GM18526 (cell line): ENCODE measurements around the gene WBP1.

Experiments used
- POLR2A ChIP-seq: IDR thresholded peaks from 3 replicates; pipeline ENCODE4 v1.6.1; 2011; ENCODE audit not compliant: insufficient read length; ENCODE audit errors: extremely low read depth

WBP1 gene

DNA sequence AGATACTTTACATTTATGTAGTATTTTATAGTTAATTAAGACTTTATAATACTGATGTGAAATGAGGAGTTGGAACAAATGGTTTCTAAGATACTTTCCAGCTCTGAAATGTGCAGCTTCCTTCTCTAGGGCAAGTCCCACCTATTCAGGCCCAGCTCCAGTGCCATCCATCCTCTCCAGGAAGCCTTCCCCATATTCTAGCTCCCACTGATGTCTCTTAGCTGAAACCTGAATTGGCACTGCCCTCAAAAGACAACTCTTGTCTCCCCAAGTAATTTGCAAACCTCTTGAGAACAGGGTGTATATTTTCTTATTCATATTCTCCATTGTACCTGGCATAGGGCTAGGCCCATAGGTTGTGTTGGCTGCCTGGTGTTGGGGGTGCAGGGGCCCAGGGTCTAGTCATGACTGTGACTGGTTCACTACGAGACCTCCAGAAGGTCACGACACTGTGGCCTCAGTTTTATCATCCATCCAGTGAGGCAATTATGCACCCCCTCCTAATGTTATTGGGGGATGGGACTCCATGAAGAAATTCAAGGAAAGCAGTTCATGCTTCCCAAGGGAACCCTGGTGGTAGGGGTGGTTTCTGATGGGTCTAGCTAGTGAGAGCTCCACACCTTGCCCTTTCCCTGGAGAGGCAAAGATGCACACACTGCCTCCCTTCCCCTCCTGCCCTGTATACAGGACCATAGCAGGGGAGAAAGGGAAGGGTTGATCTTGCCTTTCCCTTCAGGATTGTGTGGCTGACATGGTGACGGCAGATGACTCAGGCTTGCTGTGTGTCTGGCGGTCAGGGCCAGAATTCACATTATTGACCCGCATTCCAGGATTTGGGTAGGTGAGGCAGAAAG is 33.9 kb upstream of the WBP1 start:
- TF ChIP-seq POLR2A, result no peak

DNA sequence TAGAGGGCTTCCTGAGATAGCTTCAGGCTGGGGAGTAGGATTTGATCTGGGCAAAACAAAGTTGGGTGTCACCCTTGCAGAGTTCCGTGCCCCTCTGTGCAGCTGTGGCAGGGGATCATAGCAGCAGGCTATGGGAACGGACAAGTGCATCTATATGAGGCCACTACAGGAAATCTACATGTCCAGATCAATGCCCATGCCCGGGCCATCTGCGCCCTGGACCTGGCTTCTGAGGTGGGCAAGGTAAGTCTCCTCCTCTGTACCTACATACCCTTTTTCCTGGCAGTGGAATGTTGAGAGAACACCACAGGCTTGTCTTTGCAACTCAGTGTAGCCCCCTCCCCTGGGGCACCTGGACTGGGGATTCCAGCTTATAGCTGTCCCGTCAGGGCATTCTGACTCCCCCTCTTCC is 33.2 kb upstream of the WBP1 start:
- TF ChIP-seq POLR2A, result no peak

DNA sequence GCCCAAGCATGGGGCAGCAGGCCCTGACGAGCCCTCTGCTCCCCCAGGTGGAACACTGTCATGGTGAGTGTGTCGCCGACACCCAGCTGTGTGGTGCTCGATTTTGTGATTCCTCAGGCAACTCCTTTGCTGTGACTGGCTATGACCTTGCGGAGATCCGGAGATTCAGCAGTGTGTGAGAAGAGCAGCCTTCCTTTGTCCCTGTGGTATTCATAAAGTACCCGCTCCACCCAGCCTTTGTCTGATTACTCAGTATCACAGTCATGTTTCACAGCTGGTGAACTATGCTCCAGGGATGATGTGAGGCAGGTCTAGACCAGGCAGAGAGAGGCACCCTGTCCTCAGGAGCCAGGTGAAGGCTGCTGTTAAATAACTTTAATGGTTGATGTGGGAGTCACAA is 32.7 kb upstream of the WBP1 start:
- TF ChIP-seq POLR2A, result no peak

DNA sequence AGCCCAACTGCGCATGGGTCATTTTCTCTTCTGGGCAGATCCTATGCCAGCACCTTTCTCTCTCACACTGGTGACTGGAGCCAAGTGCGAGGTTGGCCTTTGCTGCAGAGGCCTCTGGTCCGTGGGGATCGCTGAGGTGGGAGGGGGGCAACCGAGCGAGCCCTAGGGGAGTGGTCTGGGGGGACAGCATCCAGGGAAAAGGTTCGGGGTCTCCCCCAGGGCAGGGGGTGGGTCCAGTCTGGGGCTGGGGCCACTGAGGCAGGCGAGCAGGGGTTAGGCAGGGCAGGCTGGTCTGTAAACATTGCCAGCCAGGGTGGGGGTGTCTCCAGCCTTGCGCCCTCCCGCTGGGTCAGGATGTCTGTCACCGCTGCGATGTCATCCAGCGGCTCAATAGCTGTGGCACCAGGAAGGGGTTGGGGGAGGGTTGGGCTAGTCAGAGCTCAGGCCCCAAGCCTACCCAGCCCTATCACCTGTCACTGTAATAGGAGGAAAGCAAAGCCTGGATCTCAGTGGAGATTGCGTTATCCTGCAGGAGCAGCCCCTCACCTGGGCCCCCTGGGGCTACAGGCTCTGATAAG is 32.0 kb upstream of the WBP1 start:
- TF ChIP-seq POLR2A, result no peak

DNA sequence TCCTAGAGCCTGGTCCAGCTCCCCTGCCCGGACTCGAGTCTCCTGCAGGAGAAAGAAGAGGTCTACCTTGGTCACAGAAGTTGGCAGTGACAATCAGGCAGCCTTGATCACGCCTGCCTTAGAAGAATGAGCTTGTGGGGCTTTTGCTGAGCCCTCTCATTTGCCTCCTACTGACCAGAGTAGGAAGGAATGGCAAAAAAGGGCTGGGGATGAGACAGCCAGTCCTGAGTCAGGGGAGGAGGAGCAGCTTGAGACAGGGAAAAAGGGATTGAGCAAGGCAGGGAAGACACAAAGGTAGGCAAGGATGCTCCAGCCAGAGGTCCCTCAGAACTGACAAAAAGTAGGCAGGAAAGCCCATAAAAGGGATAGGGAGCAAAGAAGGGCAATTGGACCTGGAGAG is 30.7 kb upstream of the WBP1 start:
- TF ChIP-seq POLR2A, result no peak

DNA sequence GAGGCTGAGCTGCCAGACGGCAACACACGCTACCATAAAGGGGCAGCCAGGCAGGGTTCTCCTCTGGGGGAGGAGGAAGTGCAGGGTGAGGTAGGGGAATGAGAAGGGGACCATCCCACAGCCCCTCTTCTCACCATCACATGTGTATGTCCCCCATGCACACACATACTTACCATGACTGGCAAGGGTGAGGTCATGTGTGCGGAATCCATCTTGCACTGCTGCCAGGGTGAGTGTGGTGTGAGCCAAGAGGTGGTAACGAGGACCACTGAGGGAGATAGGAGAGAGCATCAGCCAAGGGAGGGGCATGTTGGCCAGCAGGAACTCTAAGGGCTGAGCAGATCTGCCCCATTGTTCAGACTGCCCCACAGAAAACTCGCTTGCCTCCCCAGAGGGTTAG is 29.6 kb upstream of the WBP1 start:
- TF ChIP-seq POLR2A, result no peak

DNA sequence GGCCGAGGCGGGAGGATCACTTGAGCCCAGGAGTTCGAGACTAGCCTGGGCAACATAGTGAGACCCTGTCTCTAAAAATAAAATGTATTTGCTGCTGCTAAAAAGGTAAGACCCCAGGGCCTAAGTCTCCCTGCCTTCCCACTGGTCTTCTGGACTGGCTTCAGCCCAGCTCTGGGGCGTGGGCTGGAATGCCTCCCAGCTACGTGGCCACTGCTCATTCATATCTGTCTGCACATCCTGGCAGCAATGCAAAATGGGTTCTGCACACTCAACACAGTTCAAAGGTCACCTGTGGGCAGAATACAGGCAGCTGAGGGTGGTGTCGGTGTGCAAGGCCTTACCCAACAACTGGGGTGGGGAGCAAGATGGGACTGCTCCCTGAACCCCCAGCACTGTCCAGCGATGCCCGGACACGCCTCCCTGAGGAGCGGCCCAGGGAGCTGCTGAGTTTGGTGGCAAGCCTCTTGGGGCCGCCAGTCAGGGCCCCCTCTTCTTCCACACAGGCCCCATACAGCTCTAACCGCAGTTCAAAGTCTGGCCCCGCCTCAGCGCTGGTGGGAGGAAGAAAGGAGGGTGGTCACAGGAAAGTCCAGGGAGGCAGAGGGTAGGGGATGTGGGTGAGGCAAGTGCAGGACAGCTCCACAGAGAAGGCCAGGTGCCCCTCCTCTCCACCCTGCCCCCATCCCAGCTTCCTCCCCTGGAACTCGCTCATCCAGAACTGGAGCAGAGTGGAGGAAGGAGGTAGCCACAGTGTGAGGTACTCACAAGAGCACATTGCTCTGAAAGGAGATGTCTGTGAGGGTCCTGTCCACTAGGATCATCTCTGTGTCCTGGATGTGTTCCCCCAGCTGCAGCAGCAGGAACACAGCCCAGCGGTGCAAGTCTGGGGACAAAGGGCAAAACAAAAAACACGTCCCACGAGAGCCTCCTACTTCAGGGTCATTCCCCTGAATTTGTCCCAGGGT is 28.5 kb upstream of the WBP1 start:
- no peak for TF ChIP-seq POLR2A

DNA sequence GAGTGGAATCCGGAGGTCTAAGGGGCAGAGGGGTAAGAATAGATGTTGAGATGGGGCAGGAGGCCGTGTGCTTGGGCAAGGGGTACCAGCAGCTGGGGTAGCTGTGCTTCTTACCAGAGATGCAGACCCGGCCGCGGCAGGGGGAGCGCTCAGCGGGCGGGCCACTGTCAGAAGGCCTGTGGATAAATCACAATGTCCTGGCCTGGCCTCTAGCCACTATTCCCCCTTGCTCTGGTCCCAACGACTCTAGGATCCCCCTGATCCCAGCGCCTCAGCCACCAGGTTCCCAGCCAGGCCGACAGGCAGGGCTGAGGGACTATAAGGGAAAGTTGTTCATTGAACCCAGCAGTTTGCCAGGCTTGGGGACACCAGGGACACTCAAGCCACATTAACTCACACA is 27.7 kb upstream of the WBP1 start:
- TF ChIP-seq POLR2A, result no peak

DNA sequence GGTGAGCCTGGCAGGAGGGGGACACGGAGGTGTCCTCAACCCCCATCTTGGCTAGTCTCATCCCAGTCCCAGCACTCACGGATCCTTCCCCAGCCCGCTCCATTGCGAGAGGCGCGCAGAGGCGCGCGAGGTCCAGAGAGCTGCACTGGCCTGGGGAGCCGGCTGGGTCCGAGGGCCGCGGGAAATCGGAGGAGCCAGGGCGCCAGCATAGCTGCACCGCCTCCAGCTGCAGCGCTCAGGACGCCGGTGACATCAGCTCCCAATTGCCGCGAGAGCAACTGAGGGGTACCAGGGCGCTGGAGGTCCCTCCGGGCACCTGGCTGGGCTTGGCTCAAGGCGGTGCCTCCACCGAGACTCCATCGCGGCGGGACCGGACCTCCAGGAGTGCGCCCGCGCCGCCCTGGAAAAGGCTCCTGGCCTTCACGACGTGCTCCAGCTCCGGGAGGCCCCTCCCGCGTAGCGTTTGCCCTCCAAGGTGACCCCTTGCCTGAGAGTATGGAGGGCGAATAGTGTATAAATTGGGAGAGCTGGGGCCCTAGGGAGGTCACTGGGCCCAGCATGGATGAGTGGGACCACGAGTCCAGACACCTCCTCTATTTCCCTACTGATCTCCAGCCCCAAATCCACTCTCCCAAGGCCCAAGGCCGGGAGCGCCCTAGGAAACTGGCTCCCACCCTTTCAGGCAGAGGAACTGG is 22.0 kb upstream of the WBP1 start:
- no peak for TF ChIP-seq POLR2A

DNA sequence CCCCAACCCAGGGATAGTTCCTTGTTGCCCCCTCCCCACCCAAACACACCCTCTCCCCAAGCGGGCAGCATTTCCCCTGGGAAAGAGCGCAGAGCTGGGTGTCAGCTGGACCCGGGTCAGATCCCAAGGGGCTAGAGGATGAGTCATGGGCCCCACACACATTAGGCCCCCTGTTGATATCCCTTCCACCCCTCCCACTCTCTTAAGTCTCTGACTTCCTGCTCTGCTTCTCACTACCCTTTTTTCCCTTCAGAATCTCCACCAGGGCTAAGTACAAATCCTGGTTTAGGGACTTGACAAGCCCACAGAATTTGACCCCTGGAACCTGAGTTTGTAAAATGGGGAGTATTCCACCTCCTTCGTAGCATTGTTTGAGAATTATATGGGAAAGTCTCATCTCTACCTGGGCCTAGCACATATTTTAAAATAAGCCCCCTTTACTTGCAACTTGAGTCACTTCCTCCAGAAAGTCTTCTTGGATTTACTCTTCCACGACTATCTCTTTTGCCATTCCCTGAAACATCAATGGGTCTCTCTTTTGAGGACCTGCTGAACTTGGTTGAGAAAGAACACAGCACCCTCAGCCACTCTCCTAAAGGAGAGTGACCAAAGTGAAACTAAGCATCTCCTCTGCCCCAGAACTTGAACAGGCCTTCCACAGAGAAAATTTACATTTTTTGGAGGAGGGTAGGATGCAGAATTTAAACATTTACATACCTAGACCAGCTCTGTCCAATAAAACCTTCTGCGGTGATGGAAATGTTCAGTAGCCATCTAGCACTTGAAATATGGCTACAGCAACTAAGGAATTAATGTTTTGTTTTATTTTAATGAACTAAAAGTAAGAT is 21.2 kb upstream of the WBP1 start:
- no peak for TF ChIP-seq POLR2A

DNA sequence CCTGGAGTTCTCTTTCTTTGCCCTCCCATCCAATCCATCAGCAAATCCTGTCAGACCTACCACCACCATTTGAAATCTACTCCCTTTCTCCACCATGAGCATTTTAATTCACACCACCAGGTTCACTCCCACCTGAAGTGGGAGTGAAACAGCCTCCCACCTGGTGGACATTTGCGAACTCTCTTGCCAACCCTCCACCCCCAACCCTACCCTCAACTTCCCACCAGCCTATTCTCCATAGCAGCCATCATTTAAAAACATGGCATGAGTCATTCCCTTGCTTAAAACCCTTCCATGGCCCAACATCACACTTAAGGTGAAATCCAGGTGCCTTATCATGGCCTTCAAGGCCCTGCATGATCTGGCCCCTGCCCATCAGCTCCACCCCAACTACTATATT is 20.0 kb upstream of the WBP1 start:
- no peak for TF ChIP-seq POLR2A

DNA sequence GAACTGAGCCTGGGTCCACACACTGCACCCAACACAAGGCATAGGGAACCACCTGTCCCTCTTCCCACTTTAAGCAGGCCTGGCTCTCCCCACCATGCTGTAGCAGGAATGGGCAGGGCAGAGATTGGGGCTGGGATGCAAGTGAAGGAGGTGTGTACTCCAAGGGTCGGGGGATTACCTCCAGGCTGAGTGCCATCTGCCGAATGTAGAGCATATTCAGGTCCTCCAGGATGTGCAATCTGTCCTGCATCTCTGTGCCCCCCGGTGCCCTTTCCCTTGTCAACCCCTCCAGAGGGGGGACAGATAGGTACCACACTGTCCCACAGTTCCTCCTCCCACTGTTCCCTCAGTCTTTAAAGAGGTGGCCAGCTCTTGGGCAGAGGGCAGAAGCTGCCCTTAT is 18.9 kb upstream of the WBP1 start:
- no peak for TF ChIP-seq POLR2A

DNA sequence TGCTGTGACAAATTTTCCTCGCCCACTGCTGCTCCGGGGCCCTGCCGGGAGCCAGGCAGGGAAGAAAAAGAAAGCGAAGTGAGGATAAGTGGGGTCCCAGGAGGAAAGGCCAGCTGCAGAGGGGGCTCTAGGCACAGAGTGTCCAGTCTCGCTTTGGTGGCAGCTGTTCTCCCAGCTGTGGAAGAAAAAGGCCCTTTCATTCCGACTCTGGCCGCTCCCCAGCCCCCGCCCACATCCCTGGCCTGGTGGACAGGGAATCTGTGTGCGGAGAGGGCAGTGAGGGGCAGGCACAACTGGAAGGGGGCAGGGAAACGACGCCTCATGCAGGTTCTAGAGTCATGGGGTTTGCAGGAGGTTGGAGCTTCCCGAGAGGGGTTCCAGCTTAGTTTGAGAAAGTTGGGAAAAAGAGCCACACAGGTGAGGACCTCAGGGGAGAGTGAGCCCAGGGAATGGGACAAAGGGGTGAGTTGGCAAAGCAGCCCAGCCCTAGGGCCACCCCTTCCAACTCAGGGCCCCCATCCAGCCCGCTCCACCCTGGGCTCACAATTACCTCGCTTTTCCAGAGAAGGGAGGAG is 18.3 kb upstream of the WBP1 start:
- TF ChIP-seq POLR2A, result no peak
